GM19035 (cell line): Measurements from ENCODE around the gene CFD.
"Not testable (repeated sequence)": the region's sequence is repeated elsewhere in the genome, so short reads cannot be mapped to it uniquely, and the experiment has no call there.

Experiments
- ATAC-seq: cut with Tn5 transposase; IDR thresholded peaks from one replicate; pipeline ENCODE4 v1.9.1; 2021; ENCODE audit not compliant: unreplicated experiment

Gene CFD

DNA sequence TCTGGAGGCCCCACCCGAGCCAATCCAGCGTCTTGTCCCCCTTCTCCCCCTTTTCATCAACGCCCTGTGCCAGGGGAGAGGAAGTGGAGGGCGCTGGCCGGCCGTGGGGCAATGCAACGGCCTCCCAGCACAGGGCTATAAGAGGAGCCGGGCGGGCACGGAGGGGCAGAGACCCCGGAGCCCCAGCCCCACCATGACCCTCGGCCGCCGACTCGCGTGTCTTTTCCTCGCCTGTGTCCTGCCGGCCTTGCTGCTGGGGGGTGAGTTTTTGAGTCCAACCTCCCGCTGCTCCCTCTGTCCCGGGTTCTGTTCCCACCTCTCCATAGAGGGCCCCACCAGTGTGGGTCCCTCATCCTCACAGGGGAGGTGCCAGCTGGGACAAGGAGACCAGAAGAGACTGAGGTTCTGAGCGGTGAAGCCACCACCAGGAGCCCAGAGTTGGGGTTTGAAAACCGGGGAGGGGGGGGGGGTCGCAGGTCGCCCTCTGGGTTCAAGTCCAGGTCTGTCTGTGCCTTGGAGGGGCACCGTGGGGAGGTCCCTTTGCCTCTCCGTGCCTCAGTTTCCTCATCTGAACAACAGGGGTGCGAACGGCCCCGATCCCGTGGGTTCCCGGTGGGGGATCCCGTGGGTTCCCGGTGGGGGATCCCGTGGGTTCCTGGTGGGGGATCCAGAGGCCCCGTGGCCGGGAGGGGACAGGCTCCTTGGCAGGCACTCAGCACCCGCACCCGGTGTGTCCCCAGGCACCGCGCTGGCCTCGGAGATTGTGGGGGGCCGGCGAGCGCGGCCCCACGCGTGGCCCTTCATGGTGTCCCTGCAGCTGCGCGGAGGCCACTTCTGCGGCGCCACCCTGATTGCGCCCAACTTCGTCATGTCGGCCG lies 7.1 kb upstream of the CFD start, which contains the start of gene ELANE:
Gene ELANE (plus strand): TSS at position 168 of the 878 bp plus-strand sequence. CDS start 26 bp downstream, at position 194.
- ATAC-seq = no peak

DNA sequence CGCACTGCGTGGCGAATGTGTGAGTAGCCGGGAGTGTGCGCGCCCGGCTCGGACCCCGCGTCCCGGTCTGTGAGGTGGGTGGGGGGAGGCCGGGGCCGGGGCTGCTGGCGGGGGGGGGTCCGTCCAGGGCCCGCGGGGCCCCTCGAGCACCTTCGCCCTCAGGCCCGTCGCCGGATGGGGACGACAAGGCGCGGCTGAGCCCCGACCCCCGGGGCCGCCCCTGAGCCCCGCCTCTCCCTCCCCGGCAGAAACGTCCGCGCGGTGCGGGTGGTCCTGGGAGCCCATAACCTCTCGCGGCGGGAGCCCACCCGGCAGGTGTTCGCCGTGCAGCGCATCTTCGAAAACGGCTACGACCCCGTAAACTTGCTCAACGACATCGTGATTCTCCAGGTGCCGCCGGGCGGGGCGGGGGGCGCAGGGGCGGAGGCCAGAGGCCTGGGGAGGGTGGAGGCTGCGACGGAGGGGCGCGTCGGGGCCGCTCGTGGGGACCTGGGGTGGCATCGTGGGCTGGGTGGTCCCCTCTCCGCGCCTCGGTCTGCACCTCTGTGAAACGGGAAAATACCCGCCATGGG lies 6.4 kb upstream of the CFD start:
- ATAC-seq = no peak

DNA sequence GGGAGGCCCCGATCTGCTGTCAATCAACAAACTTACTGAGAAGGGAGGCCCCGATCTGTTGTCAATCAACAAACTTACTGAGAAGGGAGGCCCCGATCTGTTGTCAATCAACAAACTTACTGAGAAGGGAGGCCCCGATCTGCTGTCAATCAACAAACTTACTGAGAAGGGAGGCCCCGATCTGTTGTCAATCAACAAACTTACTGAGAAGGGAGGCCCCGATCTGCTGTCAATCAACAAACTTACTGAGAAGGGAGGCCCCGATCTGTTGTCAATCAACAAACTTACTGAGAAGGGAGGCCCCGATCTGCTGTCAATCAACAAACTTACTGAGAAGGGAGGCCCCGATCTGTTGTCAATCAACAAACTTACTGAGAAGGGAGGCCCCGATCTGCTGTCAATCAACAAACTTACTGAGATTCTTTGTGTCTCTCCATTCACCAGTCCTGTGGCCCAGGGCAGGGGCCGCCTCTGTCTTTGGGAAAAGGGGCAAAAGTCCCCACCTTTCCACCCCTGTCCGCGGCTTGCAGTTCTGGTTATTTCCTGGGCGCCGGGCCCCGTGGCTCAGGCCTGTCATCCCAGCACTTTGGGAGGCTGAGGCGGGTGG lies 5.7 kb upstream of the CFD start:
- not testable (repeated sequence) for ATAC-seq

DNA sequence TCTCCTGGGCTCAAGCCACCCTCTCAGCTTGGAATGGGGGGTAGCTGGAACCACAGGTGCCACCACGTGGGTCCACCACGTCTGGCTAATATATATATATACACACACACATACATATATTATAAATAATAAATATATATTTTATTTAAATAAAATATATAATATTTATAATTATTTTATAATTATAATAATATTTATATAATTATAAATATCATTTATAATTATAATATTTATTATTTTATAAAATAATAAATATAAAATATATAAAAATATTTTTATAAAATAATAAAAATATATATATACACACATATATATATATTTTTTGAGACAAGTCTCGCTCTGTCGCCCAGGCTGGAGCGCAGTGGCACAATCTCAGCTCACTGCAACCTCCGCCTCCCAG lies 4.9 kb upstream of the CFD start:
- no peak for ATAC-seq

DNA sequence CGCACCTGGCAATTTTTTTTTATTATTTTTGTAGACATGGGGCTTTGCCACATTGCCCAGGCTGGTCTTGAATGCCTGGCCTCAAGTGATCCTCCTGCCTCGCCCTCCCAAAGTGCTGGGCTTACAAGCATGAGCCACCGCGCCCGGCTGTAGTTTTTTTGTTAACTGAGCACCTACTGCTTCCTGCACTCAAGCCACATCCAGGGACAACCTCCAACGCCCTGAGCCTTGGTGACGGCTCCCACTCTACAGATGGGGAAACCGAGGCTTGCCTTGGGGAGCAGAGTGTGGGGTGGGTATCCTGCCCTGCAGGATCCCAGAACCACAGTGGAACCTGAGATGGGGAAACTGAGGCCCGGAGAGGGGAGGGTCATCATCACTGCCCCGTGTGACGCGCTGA lies 4.3 kb upstream of the CFD start:
- no peak for ATAC-seq

DNA sequence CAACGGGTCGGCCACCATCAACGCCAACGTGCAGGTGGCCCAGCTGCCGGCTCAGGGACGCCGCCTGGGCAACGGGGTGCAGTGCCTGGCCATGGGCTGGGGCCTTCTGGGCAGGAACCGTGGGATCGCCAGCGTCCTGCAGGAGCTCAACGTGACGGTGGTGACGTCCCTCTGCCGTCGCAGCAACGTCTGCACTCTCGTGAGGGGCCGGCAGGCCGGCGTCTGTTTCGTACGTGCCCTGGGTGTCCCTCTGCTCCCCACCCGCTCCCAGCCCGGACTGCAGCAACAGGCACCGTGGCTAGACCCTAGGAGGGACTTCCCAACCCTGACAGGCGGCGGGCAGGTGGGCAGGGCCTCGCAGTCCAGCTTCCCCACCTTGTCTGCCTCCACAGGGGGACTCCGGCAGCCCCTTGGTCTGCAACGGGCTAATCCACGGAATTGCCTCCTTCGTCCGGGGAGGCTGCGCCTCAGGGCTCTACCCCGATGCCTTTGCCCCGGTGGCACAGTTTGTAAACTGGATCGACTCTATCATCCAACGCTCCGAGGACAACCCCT lies 3.8 kb upstream of the CFD start:
- no peak for ATAC-seq

DNA sequence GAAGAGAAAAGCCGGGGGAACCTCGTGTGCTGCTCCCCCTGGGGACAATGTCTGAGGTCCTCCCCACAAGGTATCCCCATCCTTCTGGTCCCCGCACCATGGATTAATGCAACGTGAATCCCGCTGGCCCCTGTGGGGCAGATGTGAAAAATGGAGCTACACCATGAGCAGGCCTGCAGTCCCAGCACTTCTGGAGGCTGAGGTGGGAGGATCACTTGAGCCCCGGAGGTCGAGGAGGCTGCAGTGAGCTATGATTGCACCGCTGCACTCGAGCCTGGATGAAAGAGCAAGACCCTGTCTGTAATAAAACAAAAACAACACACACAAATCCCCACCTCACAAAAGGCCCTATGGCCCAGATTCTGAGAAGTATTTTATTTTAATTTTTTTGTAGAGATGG lies 1.2 kb upstream of the CFD start:
- no peak for ATAC-seq

DNA sequence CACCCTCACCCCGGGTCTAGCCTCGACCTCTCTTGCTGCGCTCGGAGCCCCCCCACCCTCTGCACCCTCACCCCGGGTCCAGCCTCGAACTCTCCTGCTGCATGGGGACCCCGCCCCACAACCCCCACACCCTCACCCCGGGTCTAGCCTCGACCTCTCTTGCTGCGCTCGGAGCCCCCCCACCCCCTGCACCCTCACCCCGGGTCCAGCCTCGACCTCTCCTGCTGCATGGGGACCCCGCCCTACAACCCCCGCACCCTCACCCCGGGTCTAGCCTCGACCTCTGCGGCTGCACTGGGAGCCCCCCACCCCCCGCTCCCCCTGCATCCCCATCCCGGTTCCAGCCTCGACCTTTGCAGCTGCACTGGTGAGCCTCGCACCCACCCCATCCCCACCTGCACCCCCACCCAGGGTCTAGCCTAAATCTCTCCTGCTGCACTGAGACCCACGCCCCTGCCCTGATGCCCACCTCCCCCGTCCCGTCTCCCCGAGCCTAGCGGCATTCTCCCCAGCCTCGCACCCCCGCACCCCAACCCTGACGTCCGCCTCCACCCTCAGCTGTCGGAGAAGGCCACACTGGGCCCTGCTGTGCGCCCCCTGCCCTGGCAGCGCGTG lies 1.8 kb downstream of the CFD start:
- no peak for ATAC-seq

DNA sequence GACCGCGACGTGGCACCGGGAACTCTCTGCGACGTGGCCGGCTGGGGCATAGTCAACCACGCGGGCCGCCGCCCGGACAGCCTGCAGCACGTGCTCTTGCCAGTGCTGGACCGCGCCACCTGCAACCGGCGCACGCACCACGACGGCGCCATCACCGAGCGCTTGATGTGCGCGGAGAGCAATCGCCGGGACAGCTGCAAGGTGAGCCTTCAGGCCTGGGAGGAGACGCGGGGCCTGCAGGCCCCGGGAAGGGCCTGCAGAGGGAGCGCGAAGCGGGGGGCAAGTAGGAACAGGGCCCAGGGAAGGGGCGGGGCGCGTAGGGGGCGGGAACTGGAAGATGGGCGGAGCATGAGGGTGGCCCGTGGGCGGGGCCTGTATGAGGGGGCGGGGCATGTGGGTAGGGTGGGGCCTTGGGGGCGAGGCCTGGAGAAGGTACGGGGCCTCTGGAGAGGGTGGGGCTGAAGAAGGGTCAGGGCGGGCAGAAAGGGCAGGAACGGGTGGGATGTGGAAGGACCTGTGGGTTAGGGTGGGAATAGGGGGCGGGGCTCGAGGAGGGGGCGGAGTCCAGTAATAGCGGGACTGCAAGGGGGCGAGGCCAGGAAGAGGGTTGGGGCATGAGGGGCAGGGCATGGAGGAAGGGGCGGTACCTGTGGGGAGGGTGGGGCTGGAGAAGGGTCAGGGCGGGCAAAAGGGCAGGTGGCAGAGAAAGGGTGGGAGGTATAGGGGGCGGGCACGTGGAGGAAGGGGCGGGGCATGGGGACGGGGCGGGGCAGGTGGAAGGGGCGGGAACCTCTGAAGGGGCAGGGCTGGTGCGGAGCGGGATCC lies 2.5 kb downstream of the CFD start:
- no peak for ATAC-seq

DNA sequence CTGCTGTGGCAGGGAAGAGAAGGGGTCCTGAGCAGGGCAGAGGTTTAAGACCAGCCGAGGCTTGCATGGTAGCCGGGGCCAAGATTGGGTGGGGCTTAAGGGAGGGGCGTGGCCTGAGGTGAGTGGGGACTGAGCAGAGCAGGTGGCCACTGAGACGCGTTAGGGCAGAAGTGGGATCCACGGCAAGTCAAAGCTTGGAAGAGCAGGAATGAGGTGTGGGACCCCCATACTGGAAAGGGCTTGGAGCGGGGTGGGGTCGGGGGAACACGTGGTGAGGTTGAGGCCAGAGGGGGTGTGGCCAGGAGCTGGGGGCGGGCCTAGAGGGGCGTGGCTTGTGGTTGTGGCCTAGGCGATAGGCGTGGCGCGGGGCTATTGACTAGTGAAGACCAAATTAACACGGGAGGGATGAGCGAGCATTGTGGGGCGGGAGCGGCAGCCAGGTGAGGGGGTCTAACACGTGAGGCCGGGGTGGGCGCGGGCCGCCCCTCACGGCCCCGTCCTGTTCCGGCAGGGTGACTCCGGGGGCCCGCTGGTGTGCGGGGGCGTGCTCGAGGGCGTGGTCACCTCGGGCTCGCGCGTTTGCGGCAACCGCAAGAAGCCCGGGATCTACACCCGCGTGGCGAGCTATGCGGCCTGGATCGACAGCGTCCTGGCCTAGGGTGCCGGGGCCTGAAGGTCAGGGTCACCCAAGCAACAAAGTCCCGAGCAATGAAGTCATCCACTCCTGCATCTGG lies 3.3 kb downstream of the CFD start:
- no peak for ATAC-seq

DNA sequence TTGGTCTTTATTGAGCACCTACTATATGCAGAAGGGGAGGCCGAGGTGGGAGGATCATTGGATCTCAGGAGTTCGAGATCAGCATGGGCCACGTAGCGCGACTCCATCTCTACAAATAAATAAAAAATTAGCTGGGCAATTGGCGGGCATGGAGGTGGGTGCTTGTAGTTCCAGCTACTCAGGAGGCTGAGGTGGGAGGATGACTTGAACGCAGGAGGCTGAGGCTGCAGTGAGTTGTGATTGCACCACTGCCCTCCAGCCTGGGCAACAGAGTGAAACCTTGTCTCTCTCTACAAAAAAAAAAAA lies 3.8 kb downstream of the CFD start:
- no peak for ATAC-seq

DNA sequence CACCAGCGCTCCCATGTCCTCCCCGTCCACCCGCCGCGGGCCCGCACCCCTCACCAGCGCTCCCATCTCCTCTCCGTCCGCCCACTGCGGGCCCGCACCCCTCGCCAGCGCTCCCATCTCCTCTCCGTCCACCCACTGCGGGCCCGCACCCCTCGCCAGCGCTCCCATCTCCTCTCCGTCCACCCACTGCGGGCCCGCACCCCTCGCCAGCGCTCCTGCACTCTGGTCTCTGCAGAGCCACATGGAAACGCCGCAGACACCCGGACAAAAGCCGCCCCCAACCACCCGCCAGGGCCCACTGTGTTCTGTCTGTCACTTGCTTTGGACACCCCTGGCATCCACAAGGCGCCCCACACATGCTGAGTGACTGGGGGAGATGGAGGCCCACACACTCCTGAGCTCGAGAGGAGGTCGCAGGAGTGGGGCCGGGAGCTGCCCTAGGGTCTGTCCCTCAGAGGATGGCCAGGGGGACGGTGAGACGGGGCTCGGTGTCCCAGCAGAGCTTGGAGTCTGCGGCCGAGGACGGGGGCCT lies 7.4 kb downstream of the CFD start:
- no peak for ATAC-seq

DNA sequence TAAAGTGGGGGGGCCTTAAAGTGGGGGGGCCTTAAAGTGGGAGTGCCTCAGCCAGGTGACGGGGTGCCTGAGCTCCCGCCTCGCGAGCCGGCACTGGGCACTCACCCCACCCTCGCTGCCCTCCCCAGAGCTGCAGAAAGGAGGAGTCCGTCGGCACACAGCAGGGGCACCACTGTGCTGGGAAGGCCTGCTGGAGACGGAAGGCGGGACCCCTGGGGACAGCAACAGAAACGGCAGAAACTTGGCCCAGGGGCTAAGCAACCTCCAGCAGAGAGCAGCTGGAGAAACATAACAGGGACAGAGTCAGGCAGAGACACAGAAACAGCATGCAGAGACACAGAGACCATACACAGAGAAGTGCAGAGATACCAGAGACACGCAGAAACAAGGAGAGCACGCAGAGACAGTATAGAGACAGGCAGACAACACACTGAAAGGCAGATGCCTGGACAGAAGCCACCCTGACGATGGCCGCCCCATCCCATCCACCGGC lies 7.9 kb downstream of the CFD start:
- ATAC-seq = no peak

DNA sequence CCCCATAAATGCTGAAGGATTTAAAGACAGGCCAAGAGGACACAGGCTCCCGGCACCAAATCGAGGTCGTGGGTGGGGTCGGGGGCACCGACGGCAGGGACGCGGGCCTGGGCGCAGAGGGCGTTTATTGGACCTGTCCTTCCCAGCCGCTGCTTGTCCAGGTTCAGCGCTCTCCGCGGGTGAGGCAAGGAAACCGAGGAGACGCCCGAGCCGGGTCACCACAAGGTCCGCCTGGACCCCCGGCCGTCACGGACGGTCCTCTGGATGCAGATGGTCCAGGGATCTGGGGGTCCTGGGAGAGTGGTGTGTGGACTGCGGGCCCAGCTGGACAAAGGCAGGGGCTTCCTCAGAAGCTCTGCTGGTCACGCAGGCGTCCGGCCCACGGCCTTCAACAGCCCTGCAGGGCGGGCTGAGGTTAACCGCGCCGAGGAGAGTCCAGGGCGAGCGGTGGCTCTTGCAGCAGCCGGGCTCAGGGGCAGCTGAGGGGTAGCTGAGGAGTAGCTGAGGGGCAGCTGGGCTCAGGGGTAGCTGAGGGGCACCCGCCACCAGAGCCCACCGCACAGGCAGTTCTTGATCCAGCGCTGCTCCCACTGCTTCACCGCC lies 8.5 kb downstream of the CFD start:
- ATAC-seq = no peak

DNA sequence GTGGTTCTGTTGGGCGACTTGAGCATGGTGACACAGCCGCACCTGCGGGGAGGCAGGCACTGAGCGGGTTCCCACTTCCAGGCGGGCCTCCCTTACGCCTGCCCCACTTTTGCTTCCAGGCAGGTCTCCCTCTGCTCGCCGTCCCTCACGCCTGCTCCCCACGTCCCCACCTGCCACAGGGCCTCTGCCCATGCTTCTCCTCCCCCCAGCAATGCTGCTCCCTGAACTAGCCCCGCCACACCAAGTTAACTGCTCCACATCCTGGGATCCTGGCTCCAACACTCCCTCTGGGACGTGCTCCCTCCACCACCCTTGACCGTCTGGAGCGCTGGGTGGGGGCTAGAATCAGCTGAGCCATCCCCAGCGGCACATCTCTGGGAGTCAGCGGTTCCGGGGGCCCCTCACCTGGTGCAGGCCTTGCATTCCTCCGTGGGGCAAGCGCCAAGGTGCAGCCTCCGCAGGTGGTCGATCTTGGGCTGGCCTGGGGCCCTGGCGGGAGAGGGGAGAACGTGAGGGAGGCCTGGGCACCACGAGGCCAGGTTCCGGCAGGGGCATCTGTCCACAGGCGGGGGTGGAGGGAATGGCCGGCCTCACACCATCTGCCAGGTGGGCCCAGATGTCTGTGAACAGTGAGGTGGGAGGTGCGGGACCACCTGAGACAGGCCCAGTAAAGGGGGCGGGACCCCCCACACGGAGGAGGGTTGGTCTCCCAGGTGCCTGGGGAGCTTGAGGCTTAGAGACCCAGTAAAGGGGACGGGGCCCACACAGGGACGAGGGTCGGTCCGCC lies 9.2 kb downstream of the CFD start:
- no peak for ATAC-seq

DNA sequence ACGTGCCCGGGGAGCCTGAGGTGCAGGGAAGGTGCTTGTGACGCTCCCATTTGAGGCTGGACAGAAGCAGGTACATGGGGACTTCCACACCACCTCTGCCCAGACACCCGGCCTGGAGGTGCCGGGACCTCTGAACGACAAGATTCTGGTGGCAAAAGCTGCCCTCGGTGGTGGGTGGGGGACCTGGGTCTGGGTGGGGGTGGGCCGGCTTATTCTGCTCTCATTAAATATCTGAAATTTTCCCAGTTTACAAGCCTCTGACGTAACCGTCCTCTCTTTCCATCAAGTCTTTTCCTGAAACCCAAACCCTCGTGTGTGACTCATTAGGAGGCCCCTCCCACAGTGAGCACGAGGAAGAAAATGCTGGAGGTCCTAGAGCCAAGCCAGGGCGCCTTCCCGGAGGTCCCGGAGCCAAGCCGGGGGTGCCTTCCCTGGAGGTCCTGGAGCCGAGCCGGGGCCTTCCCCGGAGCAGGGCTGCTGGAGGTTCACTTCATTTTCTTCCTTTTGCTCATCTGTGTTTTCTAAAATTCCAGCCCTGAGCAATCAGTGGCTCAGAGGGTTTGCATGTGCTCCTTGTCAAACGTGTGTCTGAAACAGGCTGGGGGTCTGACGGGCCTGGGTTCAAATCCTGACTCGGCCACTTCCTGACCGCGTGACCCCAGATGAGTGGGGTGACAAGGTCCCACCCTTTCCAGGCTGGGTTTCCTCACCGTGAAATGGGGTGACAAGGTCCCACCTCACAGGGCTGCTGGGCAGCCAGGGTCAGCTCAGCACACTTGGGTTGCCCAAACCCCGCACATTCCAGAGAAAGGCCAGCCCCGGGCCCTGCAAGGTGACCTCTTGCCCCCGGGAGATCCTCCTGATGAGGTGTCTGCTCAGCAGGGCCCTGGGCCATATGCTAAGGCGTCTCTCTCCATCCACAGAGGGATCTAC lies 10.0 kb downstream of the CFD start:
- no peak for ATAC-seq

DNA sequence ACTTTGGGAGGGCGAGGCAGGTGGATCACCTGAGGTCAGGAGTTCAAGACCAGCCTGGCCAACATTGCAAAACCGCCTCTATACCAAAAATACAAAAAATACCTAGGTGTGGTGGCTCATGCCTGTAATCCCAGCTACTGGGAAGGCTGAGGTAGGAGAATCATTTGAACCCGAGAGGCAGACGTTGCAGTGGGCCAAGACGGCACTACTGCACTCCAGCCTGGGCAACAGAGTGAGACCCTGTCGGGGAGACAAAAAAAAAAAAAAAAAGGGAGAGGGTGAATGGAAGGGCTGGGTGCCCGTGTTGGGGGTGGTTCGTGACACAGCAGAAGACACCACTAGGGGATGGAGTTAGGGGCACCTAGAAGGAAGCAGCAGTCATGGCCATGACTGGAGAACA lies 10.8 kb downstream of the CFD start:
- no peak for ATAC-seq
